DMS53 (cell line): ENCODE results near the gene FRMD4A.
"Not testable (repeated sequence)": the region's sequence is repeated elsewhere in the genome, so short reads cannot be mapped to it uniquely, and the experiment has no call there.

ENCODE experiments used
- DNase-seq: peaks from one replicate; lab custom pipeline; 2025; lab: John Stamatoyannopoulos, UW

FRMD4A gene

DNA sequence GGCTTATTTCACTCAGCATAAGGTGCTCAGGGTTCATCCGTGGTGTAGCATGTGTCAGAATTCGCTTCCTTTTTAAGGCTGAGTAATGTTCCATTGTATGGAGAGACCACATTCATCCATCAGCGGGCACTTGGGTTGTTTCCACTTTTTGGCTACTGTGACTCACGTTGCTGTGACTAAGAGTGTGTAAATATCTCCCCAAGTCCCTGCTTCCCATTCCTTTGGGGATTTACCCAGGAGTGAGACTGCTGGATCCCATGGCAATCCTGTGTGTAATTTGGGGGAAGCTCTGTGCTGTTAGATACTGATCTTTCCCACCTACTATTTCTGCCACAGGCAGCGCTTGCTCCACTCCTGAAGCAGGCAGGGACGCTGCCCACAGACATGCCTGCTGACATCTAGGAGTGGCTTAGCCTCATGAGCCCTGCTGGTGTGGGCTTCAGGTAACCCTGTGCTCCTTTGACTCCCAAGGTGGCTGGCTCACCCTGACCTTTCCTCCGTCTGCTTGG, 346.0 kb downstream of the FRMD4A start:
- DNase-seq = no peak

DNA sequence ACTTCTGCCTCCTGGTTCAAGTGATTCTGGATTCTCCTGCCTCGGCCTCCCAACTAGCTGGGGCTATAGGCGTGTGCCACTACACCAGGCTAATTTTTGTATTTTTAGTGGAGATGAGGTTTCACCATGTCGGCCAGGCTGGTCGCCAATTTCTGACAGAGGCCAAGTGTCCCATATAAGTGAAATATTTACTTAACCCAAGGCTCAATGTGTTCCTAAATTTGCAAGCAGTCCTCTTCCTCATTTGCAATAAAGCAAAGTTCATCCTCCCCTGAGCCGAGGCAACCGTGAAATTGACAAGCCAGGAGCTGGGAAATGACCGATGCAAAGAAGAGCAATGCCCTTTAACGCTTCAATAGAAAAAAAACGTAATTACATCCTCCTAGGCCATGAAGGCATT, 347.7 kb downstream of the FRMD4A start:
- no peak for DNase-seq

DNA sequence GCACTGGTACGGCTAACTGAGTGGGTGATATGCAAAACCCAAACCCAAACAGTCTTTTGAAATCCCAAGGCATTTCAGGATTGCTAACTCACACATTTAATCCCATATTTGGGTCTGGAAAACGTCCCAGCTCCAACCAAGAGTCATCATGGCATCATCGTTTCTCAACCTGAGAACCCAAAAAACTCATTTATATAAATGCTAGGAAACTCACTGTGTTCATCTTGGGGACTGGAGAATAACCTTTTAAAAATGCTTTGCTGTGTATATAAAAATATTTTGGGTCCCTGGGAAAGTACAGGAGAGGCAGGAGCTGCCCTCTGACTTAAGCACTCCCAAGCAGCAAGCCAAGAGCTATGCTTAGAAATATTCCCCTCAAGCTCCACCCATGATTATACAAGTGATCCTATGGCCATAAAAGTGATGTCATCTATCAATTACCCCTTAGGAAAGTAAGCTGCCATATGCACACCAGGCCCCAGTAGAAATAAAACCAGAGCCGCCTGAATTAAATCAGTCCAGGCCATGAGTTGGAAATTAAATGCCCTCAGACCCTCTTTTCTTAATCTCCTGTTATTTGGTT, 352.1 kb downstream of the FRMD4A start:
- DNase-seq = no peak

DNA sequence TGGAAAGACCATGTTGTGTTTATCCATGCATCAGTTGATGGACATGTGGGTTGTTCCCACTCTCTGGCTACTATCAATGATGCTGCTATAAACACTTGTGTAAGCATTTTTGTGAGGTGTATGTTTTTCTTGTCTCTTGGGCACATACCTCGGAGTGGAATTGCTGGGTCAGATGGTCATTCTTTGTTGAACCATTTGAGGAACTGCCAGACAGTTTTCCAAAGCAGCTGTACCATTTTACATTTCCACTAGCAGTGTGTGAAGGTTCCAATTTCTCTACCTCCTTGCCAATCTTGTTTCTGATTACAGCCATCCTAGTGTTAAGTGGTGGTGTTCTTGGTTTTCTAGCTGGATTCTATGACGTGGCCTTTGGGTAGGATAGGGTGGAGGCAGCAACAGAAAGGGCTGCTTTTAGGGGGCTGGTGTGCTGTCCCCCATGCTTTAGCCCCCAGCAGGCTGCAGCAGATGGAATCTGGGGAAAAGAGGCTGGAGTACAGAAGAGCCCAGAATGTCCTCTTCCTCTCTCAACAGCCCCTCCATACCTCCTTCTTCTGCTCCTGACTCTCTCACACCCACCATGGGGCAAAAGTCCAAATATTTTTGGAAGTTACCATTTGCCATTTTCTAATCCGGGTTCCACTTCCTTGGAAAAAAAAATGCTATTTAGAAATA, 352.7 kb downstream of the FRMD4A start:
- no peak for DNase-seq

DNA sequence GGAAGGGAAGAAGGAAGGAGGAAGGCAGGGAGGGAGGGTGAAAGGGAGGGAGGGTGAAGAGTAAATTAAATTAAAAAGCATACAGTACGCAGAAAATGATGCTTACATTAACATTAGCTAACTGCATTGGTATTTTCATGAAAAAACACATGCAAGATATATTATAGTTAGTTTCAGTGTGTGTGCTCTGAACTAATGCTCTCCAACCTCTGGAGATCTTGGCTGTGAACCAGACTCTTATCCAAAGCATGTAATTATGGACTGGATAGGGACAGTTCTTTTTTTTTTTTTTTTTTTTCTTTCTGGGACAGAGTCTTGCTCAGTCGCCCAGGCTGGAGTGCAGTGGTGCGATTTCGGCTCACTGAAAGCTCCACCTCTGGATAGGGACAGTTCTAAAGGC, 357.0 kb downstream of the FRMD4A start:
- no peak for DNase-seq

DNA sequence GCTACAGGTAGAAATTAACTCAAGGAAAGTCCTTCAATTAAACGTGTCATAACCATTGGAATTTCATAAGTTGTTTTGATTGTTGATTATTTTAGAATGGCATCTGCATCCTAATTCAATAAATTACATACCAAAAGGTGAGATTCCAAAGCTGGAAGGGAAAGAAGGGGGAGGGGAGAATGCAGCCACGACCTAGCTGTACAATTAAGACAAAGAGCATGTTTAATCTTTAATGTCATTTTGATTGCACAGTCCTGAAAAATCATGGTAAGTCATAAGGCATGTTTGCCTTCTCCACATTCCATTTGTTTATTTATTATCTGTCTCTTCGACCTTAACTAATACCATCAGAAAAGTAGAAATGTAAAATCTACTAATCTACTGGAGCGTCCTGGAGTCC, 358.1 kb downstream of the FRMD4A start:
- DNase-seq = no peak

DNA sequence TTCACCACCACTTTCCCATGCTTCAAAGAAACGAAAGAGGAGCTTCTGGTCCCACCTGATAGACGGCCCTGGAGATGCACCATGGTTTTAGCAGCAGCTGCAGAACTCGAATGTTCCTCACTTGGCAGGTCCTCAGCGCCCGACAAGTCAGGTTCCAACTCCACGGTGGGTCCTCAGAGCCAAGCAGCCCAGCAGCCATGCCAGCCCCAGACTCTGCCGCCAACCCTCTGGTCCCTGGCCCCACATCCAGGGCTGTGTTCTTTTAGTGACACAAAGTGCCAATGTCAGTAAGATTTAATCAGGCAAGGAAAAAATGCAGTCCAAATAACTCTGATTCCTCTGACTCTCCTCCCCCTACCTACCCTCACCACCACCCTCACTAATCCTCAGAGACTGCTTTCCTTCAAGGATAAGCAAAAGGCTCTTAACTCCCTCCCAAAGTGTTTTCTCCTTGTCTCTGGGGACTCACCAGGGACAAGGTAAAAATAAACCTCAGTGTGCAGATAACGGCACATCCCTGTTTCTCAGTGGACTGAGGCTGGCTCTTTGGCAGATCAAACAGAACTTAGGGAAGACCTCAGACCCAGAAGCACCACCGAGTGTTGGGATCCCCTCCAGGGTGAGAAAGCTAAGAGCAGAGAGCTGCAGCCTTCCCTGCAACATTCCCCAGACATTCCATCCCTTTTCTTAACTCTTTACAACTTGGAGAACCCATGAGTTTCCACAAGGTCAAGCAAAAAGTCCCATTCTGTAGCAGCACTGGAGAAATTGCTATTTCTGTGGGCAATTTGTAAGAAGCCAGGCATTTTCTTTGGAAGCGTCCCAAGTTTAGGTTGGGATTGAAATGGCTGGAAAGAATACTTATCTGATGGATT, 358.9 kb downstream of the FRMD4A start:
- DNase-seq = no peak

DNA sequence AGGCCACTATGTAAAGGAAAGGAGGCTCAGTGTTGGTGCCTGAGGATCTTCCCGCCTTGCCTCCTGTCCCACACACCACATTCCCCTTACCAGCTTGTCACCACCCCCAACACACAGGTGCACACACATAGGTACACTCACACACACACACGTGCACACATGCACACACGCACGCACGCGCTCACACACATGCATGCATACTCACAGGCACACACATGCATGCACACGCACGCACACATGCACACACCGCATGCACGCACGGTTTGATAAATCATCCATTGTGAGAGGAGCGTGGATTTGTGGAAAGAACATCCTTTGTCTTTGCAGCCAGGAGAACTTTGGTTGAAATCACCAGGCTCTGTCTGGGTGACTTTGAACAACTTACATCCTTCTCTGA, 359.8 kb downstream of the FRMD4A start:
- no peak for DNase-seq

DNA sequence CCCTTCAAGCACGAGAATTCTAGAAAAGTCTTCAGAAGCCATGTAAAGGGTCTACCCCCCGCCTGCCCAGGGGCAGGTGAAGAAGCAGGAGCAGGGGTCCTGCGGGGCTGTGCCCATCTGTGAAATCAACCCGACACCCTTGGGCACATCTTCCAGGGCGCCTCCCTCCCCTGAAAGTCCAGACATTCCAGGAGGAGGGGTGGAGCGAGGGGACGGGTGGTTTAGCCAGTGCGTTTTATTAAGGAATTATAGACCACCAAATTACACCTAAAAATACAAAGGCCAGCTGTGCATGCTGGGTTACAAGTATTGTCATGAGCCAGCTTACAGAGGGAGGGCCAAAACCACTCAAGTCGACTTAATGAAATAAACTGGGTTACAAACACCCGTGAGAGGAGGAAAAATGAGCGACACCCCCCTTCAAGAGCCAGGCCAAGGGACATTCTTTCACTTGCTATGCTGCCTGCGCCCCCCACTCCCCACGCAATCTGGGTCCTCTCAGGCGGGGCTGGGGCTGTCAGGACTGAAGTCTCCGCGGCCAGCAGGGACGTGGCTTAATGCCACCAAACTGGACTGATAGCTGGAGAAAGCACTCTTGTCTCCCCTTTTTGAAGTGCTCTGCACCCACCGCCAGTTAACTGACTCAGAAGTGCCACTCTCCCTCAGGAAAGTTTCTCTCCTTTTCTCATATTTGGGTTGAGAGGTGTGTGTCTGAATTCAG, 360.3 kb downstream of the FRMD4A start:
- no peak for DNase-seq

DNA sequence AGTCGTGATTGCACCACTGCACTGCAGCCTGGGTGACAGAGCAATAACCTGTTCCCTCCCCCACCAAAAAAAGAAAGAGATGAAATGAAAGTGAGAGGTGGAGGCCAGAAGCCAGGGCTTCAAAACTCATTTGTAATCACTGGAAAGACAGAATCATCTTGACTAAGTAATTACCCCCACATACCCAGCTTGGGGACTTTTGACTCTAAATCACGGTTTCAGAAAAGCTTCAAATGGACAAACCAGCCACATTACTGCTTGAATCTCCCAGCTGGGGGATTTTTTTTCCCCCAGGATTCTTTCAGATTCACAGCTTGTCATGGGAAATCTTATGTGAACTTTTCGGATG, 361.0 kb downstream of the FRMD4A start:
- DNase-seq = no peak

DNA sequence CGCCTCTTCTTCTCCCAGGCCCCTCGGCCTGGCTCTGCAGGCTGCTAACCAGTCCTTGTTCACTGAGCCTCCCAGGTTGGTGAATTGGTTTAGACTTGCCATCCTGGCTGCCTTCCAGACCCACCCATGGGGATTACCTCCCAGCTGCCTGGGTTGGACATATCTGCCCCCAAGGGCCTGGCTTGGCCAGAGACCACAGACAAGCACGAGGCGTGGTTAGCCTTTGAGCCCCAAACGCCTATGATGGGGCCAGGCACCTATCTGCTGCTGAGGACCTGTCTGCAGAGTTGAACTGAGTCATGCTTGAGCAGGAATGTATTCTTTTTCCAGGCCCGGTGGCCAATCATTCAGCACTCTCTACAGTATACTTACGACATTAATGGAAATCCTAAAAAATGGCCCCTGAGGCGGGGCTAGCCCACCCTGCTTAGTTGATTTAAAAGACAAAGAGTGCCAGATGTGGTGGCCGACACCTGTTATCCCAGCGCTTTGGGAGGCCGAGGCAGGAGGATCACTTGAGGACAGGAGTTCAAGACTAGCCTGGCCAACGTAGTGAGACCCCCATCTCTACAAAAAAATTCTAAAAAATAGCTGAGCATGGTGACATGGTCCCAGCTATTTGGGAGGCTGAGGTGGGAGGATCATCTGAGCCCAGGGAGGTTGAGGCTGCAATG, 361.5 kb downstream of the FRMD4A start:
- DNase-seq = no peak

DNA sequence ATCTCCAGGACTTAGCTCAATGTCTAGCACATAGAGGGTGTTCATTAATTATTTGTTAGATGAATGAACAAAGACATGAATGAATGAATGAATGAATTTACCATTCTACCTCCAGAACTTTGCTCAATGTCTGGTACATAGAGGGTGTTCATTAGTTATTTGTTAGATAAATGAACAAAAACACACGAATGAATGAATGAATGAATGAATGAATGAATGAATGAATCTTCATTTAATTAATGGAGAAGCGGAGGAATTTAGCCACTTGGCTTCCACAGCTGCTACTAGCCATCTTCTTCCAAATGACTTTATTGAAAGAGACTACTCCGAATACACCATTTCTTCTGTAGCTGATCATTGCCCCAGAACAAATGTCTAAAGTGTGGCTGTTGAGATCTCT, 368.9 kb downstream of the FRMD4A start:
- DNase-seq = no peak

DNA sequence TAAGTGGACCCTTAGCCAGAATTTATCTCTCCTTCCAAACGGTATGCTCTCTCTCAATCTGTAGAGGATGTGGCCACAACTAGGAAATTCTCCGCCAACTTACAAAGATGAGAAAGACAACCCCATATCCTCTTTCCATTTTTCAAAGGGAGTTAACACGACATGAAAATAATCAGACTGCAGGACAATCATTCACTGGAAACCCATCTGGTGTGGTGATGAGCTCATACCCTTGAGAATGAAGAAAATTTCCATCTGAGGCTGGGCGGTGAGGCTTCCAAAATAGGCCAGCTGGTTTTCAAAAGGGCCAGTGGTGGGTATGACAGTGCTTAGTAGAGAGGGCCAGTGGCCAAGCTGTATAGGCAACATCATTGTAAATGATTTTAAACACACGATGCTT, 369.6 kb downstream of the FRMD4A start:
- no peak for DNase-seq

DNA sequence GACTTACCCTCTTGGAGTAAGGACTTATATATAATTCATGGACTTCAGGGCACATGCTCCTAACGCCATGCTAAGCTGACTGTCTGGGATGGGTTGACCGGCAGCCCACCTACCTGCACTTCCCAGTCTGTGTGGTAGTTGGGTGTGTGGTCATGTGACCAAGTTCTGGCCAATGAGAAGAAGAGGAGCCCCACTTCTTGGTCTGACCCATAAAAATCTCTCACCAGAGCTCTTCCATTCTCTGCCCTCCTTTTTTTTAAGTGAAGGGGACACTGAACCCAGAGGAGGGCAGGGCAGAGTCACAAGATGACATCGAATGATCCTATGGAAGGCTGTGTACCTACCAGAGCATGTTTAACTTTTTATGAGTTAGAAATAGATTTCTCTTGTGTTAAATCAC, 370.1 kb downstream of the FRMD4A start:
- no peak for DNase-seq

DNA sequence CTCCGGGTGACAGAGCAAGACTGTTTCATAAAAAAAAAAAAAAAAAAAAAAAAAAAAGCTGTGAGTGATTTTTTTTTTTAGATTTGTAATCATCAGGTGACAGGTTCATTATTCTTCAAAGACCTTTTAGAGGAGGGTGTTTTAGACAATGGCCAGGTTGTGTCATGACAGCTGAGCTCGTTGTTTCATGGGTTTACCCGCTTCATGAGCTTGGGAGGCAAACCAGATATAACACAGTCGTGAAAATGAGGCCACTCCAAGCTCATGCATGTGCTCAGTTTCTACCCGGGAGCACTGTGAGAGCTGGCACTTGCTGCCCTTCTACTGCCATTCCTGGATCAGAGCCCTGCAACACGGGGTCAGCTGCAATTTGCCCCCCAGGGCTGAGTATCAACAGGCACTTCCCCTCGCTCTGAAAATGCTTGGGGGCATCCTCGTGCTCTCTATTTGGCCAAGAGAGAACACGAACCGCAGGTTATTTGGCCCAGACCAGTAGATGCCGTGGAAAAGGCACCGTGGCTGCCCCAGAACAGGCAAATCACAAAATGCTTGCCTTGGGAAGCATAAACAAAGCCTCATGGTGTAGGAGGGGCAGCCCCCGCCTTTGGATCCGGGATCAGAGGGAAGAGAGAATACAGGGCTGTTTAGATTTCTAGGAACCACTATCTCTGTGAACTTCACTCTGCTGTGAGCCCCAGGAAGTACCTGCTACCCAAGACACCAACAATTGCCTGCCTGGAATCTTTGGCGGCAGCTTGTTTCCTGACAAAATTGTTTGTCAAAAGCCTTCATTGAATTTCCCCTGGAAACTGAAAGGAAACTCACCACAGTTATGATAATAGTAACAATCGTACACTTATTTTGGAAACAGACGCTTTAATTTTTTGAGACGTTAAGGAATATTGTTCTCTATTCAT, 371.0 kb downstream of the FRMD4A start:
- DNase-seq = no peak

DNA sequence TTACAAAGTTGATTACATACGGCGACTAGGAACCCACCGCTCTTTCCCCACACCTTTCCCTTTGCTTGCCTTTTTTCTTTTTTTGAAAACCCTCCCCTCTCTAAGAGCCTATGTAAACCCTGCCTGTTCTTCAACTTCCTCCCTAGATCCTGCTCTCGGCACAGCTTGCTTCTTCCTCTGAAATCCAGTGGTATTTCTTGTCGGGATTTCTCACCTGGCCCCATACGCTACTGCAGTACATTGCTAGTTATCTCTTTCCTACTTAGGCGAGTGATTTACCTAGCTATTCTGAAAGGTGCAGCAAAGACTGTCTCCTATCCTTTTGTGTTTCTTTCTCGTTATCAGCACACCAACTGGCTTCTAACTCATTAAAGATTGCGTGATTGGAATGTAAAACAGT, 372.9 kb downstream of the FRMD4A start:
- no peak for DNase-seq

DNA sequence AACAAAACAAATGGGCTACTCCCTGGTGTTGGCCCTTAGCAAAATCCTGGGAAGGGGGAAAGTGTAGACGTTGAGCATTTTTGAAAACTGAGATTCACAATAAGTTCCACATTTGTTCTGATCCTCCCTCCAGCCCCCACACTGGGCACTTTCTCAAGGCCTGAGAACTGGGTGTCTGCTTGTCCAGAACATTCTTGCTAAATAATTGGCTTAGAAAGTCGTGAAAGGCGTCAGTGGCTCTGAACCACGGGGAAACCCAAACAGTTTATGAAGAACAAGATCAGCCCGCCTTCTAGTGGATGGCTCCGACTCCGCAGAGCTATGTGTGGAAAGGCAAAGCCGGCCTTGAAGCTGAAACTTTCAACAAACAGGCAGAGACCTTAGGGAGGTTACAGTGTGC, 373.9 kb downstream of the FRMD4A start:
- no peak for DNase-seq

DNA sequence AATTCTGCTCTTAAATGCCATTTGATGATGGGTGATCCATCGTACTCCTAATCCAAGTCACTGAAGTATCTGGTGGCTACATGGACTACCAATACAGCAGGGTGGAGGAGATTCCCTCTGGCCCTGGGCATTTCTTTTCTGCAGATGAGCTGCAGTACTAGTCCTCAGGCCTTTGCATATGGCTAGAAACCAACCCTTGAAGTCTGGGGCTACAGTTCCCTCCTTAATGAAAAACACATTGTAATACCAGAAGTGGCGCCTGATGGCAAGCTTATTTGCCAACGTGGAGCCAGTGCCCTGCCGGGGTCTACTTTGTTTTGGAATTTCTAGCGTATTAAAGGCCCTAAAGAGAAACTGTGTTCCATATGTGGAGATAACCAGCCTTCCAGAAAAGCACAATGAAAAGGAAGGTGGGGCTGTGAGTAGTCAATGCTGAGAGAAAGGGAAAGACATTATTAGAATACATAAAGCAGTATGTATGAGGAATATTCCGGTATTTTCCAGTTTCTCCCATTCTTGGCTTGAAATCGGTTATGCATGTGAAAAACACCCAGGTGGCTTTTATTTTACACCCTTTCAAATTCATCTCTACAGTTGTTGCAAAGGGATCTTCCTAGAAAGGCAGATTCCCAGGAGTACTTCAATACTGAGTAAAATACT, 375.2 kb downstream of the FRMD4A start:
- no peak for DNase-seq

DNA sequence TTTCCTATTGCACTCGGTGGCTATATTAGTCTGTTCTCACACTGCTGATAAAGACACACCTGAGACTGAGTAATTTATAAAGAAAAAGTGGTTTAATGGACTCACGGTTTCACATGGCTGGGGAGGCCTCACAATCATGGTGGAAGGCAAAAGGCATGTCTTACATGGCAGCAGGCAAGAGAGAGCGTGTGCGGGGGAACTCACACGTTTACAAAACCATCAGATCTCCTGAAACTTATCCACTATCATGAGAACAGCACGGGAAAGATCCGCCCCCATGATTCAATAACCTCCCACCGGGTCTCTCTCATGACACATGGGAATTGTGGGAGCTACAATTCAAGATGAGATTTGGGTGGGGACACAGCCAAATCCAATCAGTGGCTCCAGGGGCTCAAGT, 376.5 kb downstream of the FRMD4A start:
- not testable (repeated sequence) for DNase-seq

DNA sequence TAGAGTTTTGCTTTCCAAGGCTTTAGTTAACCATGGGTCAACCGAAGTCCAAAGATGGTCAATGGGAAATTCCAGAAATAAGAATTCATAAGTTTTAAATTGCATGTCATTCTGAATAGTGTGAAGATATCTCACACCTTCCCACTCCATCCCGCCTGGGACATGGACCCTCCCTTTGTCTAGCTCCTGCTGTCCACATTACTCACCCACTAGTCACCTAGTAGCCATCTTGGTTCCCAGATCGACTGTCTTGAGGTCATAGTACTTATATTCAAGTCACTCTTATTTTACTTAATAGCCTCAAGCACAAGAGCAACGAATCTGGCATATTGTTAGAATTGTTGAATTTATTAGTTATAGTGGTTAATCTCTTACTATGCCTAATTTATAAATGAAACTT, 377.4 kb downstream of the FRMD4A start:
- DNase-seq = no peak
